Measurements from ENCODE around the gene RUVBL1.

Gene RUVBL1

GRCh38 chr3:128167973-128168674 lies 44.5 kb upstream of the RUVBL1 start:
- H3K36me3 ChIP-seq (ENCODE audit: insufficient read depth), result no peaks in the 10 kb centered on the region
- H3K79me2 ChIP-seq (ENCODE audit: insufficient read depth, low read depth), result peaks cover 13% of the 10 kb centered on the region; the same call in 1 of the 2 replicates
- H3K27ac ChIP-seq, result no peak overlapping the region
- H2AFZ ChIP-seq (ENCODE audit: low read depth), result no peak overlapping the region
- no peak for TF ChIP-seq CTCF (conservative IDR thresholded peaks at IDR 0.05; ENCODE audit: low read depth, low read length)
- no peaks in the 10 kb centered on the region for H3K4me1 ChIP-seq (ENCODE audit: low read depth, poor library complexity, severe bottlenecking)
- H3K4me3 ChIP-seq (IDR thresholded peaks at IDR 0.05; ENCODE audit: insufficient read depth, low read depth, low read length), result no peak overlapping the region
- H3K27me3 ChIP-seq (ENCODE audit: insufficient read depth, low read depth), result no peaks in the 10 kb centered on the region
- no peak overlapping the region for H3K4me2 ChIP-seq
- no peak overlapping the region for H3K9ac ChIP-seq
- no peaks in the 10 kb centered on the region for H4K20me1 ChIP-seq (ENCODE audit: insufficient read depth)

- Histone ChIP-seq H2AFZ (ENCODE audit: low read depth) (no peak overlapping the region), H3K4me3 (IDR thresholded peaks at IDR 0.05; ENCODE audit: insufficient read depth, low read depth, low read length) (no peak overlapping the region), H4K20me1 (ENCODE audit: insufficient read depth) (no peaks in the 10 kb centered on the region), H3K27ac (no peak overlapping the region), H3K9ac (no peak overlapping the region), H3K4me2 (no peak overlapping the region), H3K4me1 (ENCODE audit: low read depth, poor library complexity, severe bottlenecking) (no peaks in the 10 kb centered on the region), H3K27me3 (ENCODE audit: insufficient read depth, low read depth) (no peaks in the 10 kb centered on the region), H3K79me2 (ENCODE audit: insufficient read depth, low read depth) (peaks cover 12% of the 10 kb centered on the region; the same call in 1 of the 2 replicates), H3K36me3 (ENCODE audit: insufficient read depth) (no peaks in the 10 kb centered on the region)
- no peak for TF ChIP-seq CTCF (conservative IDR thresholded peaks at IDR 0.05; ENCODE audit: low read depth, low read length)
These were observed 44.0 kb upstream of the RUVBL1 start for GRCh38 chr3:128167646-128167972.

DNA sequence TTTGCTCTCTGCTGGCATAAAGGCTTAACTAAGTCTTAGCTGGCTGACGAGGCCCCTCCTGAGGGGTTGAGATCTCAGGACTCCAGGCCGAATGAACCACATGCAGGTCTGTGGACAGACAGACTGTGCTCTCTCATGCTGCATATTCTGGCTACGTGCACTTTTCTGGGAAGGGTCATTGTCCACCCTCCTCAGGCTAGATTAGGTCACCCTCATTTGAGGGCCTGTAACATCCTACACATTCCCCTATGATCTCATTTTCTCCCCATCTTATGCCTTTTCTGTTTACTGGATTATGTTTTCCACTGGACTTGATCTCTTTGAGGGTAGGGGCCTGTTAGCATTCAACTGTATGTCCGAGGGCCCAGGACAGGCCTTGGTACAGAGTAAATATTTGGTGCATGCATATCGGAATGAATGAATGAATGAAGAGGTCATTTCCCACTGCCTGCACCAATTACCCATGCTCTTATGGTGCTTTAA lies 43.4 kb upstream of the RUVBL1 start:
- Histone ChIP-seq H3K9ac (no peak overlapping the region), H3K79me2 (ENCODE audit: insufficient read depth, low read depth) (peaks cover 6% of the 10 kb centered on the region; the same call in 1 of the 2 replicates), H3K4me2 (no peak overlapping the region), H3K4me1 (ENCODE audit: low read depth, poor library complexity, severe bottlenecking) (no peaks in the 10 kb centered on the region), H3K27me3 (ENCODE audit: insufficient read depth, low read depth) (no peaks in the 10 kb centered on the region), H3K36me3 (ENCODE audit: insufficient read depth) (no peaks in the 10 kb centered on the region), H4K20me1 (ENCODE audit: insufficient read depth) (no peaks in the 10 kb centered on the region), H2AFZ (ENCODE audit: low read depth) (no peak overlapping the region), H3K4me3 (IDR thresholded peaks at IDR 0.05; ENCODE audit: insufficient read depth, low read depth, low read length) (no peak overlapping the region), H3K27ac (no peak overlapping the region)
- TF ChIP-seq CTCF (conservative IDR thresholded peaks at IDR 0.05; ENCODE audit: low read depth, low read length), result no peak

DNA sequence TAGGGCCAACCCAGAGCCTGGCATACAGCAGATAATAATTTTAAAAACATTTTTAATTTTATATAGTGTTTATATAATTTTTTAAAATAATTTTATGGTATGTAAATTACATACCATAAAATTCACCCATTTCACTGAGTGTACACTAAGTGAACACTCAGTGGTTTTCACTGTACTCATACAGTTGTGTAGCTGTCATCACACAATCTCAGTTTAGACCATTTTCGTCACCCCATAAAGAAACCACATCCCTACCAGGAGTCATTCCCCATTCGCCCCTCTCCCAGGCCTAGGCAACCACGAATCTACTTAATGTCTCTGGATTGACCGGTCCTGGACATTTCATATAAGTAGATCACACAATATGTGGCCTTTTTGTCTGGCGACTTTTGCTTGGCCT lies 39.8 kb upstream of the RUVBL1 start:
- H3K36me3 ChIP-seq (ENCODE audit: insufficient read depth), result no peaks in the 10 kb centered on the region
- no peaks in the 10 kb centered on the region for H3K27me3 ChIP-seq (ENCODE audit: insufficient read depth, low read depth)
- H3K9ac ChIP-seq, result no peak overlapping the region
- H3K79me2 ChIP-seq (ENCODE audit: insufficient read depth, low read depth), result peaks cover under 1% of the 10 kb centered on the region; the same call in 1 of the 2 replicates
- H3K4me2 ChIP-seq, result no peak overlapping the region
- no peak overlapping the region for H3K4me3 ChIP-seq (IDR thresholded peaks at IDR 0.05; ENCODE audit: insufficient read depth, low read depth, low read length)
- no peak for TF ChIP-seq CTCF (conservative IDR thresholded peaks at IDR 0.05; ENCODE audit: low read depth, low read length)
- no peak overlapping the region for H2AFZ ChIP-seq (ENCODE audit: low read depth)
- no peaks in the 10 kb centered on the region for H4K20me1 ChIP-seq (ENCODE audit: insufficient read depth)
- H3K4me1 ChIP-seq (ENCODE audit: low read depth, poor library complexity, severe bottlenecking), result no peaks in the 10 kb centered on the region
- H3K27ac ChIP-seq, result no peak overlapping the region
